Smooth muscle cell (in vitro differentiated cells): ENCODE results near the gene OCA2. TPM values are rescaled to one million over a fixed set of nuclear protein-coding genes. Genes with fewer than 3 reads are reported as not detected.

ENCODE experiments used
- DNase-seq: peaks from one replicate; lab custom pipeline; 2025; ENCODE audit not compliant: unreplicated experiment; lab: John Stamatoyannopoulos, UW
- H2AFZ ChIP-seq: fragments of 200-600 bp; sonication (generic); 2 replicates; pipeline ENCODE4 v1.6.0; 2016; ENCODE audit warnings: antibody characterized with exemption, low read depth, mild to moderate bottlenecking
- H3F3A ChIP-seq: fragments of 200-600 bp; sonication (generic); 2 replicates; pipeline ENCODE4 v1.6.0; 2017; ENCODE audit warnings: antibody characterized with exemption, low read depth
- H3K27ac ChIP-seq: fragments of 200-600 bp; sonication (generic); 2 replicates; pipeline ENCODE4 v1.5.1; 2016; ENCODE audit warnings: low read depth, mild to moderate bottlenecking
- H3K27me3 ChIP-seq: fragments of 200-600 bp; sonication (generic); 2 replicates; pipeline ENCODE4 v1.6.1; 2016; ENCODE audit warnings: low read depth, mild to moderate bottlenecking
- H3K36me3 ChIP-seq: fragments of 200-600 bp; sonication (generic); 2 replicates; pipeline ENCODE4 v1.5.1; 2016; ENCODE audit warnings: low read depth
- H3K4me1 ChIP-seq: fragments of 200-600 bp; sonication (generic); 2 replicates; pipeline ENCODE4 v1.5.1; 2016; ENCODE audit warnings: low read depth
- H3K4me2 ChIP-seq: fragments of 200-600 bp; sonication (generic); 2 replicates; pipeline ENCODE4 v1.6.0; 2016; ENCODE audit warnings: mild to moderate bottlenecking
- H3K4me3 ChIP-seq: fragments of 200-600 bp; sonication (generic); 2 replicates; pipeline ENCODE4 v1.5.1; 2016; ENCODE audit warnings: mild to moderate bottlenecking
- H3K79me2 ChIP-seq: fragments of 200-600 bp; sonication (generic); 2 replicates; pipeline ENCODE4 v1.6.0; 2016; ENCODE audit warnings: low read depth, mild to moderate bottlenecking
- H3K9ac ChIP-seq: fragments of 200-600 bp; sonication (generic); 2 replicates; pipeline ENCODE4 v1.6.0; 2016; ENCODE audit warnings: low read depth
- H3K9me3 ChIP-seq: fragments of 200-600 bp; sonication (generic); replicated peaks from 2 replicates; pipeline ENCODE4 v1.5.1; 2016; ENCODE audit warnings: low read depth
- H4K20me1 ChIP-seq: fragments of 200-600 bp; sonication (generic); 2 replicates; pipeline ENCODE4 v1.6.0; 2016; ENCODE audit warnings: low read depth
- WGBS: methylation state at CpG from one replicate; pipeline ENCODE4 v1.1.7; 2016; ENCODE audit warnings: low lambda C conversion rate; 5-methylcytosine and 5-hydroxymethylcytosine counted together
- polyA plus RNA-seq: library from polyadenylated mRNA; unstranded; fragments of >200 nt; fragmentation: Nextera tagmentation; extraction: Ambion mirVana; gene quantifications from 2 replicates; pipeline ENCODE4 v1.2.1, GENCODE V29; 2016
- total RNA-seq: library from RNA; depleted of rRNA; stranded (reverse); fragments of >200 nt; gene quantifications from 2 replicates; pipeline ENCODE4 v1.2.3, GENCODE V29; 2014
- TF ChIP-seq, protein P1 (sequence below): fragments of 200-600 bp; sonication (generic); IDR thresholded peaks from 2 replicates; pipeline ENCODE4 v1.5.1; 2017; ENCODE audit warnings: borderline replicate concordance, mild to moderate bottlenecking, antibody characterized with exemption; ENCODE audit not compliant: insufficient read depth, poor library complexity, severe bottlenecking

OCA2 gene
- total and polyA plus RNA-seq, 2 experiments from 2014 or later: 0.16 TPM; not detected in 1

- Histone ChIP-seq H3K4me1 (no peaks in the 10 kb centered on the region), H3K27ac (no peak overlapping the region), H3F3A (no peaks in the 10 kb centered on the region), H3K36me3 (no peaks in the 10 kb centered on the region), H3K27me3 (no peaks in the 10 kb centered on the region), H4K20me1 (no peaks in the 10 kb centered on the region), H3K9ac (no peak overlapping the region), H3K4me3 (no peak overlapping the region), H3K9me3 (no peaks in the 10 kb centered on the region), H2AFZ (no peak overlapping the region), H3K4me2 (no peak overlapping the region), H3K79me2 (no peaks in the 10 kb centered on the region)
- DNase-seq: no peak
- 96% methylated on average over 2 of the region's 2 CpGs for WGBS
- TF ChIP-seq, protein P1, sequence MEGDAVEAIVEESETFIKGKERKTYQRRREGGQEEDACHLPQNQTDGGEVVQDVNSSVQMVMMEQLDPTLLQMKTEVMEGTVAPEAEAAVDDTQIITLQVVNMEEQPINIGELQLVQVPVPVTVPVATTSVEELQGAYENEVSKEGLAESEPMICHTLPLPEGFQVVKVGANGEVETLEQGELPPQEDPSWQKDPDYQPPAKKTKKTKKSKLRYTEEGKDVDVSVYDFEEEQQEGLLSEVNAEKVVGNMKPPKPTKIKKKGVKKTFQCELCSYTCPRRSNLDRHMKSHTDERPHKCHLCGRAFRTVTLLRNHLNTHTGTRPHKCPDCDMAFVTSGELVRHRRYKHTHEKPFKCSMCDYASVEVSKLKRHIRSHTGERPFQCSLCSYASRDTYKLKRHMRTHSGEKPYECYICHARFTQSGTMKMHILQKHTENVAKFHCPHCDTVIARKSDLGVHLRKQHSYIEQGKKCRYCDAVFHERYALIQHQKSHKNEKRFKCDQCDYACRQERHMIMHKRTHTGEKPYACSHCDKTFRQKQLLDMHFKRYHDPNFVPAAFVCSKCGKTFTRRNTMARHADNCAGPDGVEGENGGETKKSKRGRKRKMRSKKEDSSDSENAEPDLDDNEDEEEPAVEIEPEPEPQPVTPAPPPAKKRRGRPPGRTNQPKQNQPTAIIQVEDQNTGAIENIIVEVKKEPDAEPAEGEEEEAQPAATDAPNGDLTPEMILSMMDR: no peak
Measured at GRCh38 chr15:27864086-27864485, 235.0 kb downstream of the OCA2 start.

DNA sequence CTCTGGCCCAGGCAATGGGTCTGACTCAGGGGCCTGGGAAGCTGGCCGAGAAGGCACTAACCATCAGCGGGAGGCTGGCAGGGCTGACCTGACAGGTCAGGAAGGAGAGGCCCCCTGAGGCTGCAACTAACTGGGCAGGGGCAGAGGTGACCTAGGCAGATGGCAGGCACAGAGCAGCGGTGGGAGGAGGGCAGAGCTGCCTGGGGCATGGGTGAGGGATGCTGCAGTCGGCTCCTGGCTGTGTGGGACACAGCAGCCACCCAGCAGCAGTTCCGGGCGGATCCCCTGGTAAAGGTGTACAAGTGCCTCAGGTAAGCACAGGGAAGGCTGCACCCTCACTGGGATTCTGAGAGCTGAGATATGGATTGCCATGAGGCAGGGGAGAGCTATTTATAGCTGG lies 236.1 kb downstream of the OCA2 start:
- Histone ChIP-seq H3K9me3 (no peaks in the 10 kb centered on the region), H3K4me2 (no peak overlapping the region), H4K20me1 (no peaks in the 10 kb centered on the region), H3K27ac (no peak overlapping the region), H3K9ac (no peak overlapping the region), H2AFZ (no peak overlapping the region), H3K4me1 (no peaks in the 10 kb centered on the region), H3F3A (no peaks in the 10 kb centered on the region), H3K36me3 (no peaks in the 10 kb centered on the region), H3K27me3 (no peaks in the 10 kb centered on the region), H3K4me3 (no peak overlapping the region), H3K79me2 (no peaks in the 10 kb centered on the region)
- WGBS: 91% methylated on average over 6 of the region's 6 CpGs
- DNase-seq: no peak
- TF ChIP-seq, protein P1: no peak

DNA sequence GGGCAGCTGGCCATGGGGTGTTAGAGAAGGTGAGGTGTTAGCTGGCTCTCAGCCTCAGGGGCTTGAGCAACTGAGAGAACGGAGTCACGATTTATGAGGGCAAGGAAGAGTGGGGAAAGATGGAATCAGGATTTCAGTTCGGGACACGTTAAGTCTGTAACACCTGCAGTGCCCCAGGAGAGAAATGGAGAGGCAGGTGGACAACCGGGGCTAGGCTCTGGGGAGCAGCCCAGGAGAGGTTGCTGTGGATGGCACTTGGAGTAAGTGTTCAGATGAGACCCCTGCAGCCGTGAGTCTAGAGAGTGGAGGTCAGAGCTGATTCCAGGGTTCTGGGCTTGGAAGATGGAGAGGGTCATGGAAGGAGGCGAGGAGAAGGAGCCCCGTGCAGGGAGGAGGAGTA lies 237.9 kb downstream of the OCA2 start:
- H3K27ac ChIP-seq: no peak overlapping the region
- DNase-seq: no peak
- TF ChIP-seq, protein P1: no peak
- H3F3A ChIP-seq: no peaks in the 10 kb centered on the region
- H3K9me3 ChIP-seq: no peaks in the 10 kb centered on the region
- H3K9ac ChIP-seq: no peak overlapping the region
- no peaks in the 10 kb centered on the region for H3K79me2 ChIP-seq
- no peaks in the 10 kb centered on the region for H3K36me3 ChIP-seq
- H3K4me2 ChIP-seq: no peak overlapping the region
- H2AFZ ChIP-seq: no peak overlapping the region
- no peak overlapping the region for H3K4me3 ChIP-seq
- H3K4me1 ChIP-seq: no peaks in the 10 kb centered on the region
- no peaks in the 10 kb centered on the region for H4K20me1 ChIP-seq
- no peaks in the 10 kb centered on the region for H3K27me3 ChIP-seq
- 78% methylated on average over 8 of the region's 8 CpGs for WGBS

GRCh38 chr15:27855137-27855536 lies 244.0 kb downstream of the OCA2 start:
- TF ChIP-seq, protein P1: no peak
- no peak for DNase-seq
- Histone ChIP-seq H4K20me1 (no peaks in the 10 kb centered on the region), H2AFZ (no peak overlapping the region), H3K79me2 (no peaks in the 10 kb centered on the region), H3K27me3 (no peaks in the 10 kb centered on the region), H3K9me3 (no peaks in the 10 kb centered on the region), H3K4me2 (no peak overlapping the region), H3K4me1 (no peaks in the 10 kb centered on the region), H3F3A (no peaks in the 10 kb centered on the region), H3K27ac (no peak overlapping the region), H3K9ac (no peak overlapping the region), H3K4me3 (no peak overlapping the region), H3K36me3 (no peaks in the 10 kb centered on the region)
- 95% methylated on average over 4 of the region's 4 CpGs for WGBS
